Hematopoietic multipotent progenitor cell treated with erythropoietin and hydrocortisone succinate and interleukin-3 and kit ligand, for 15 days (in vitro differentiated cells): Measurements from ENCODE around the gene STAT5B.
"Not testable (repeated sequence)": the region's sequence is repeated elsewhere in the genome, so short reads cannot be mapped to it uniquely, and the experiment has no call there.

ENCODE experiments used
- DNase-seq: peaks from one replicate; pipeline ENCODE4 v3.0.0-alpha.2; 2015; ENCODE audit warnings: low spot score

Gene STAT5B

DNA sequence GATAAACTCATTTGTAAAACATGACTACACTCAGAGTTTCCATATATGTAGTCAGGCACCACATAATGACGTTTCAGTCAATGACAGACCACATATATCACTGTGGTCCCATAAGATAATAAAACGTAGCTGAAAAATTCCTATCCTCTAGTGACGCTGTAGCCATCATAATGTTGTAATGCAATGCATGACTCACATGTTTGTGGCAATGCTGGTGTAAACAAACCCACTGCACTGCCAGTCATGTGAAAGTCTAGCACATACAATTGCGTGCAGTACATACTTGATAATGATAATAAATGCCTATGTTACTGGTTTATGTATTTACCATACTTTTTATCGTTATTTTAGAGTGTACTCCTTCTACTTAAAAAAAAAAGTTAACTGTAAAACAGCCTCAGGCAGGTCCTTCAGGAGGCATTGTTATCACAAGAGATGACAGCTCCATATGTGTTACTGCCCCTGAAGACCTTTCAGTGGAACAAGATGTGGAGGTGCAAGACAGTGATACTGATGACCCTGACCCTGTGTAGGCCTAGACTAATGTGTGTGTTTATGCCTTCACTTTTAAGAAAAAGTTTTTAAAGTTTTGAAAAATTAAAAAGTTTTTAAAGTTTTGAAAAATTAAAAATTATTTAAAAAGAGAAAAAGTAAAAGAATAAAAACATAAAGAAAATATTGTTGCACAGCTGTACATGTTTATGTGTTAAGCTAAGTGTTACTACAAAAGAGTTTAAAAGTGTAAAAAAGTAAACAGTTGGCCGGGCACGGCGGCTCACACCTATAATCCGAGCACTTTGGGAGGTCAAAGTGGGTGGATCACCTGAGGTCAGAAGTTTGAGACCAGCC, 9.0 kb downstream of the STAT5B start:
- peak; percentile 92 for DNase-seq

DNA sequence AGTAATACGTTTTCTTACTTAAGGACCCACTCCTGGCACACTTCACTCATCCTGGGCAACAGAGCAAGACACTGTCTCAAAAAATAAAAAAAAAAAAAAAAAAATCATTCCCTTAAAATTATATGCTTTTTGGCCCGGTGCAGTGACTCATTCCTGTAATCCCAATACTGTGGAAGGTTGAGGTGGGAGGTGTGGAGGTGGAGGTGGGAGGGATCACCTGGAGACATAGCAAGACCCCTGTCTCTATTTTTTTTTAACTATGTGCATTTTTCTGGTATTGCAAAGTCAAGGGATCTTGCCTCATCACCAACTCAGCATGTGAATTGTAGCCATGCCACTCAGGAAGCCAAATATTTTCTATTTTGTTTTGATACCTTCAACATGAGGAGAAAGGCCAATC, 9.7 kb downstream of the STAT5B start:
- DNase-seq, result no peak

DNA sequence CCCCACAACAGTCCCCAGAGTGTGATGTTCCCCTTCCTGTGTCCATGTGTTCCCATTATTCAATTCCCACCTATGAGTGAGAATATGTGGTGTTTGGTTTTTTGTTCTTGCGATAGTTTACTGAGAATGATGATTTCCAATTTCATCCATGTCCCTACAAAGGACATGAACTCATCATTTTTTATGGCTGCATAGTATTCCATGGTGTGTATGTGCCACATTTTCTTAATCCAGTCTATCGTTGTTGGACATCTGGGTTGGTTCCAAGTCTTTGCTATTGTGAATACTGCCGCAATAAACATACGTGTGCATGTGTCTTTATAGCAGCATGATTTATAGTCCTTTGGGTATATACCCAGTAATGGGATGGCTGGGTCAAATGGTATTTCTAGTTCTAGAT, 11.8 kb downstream of the STAT5B start:
- not testable (repeated sequence) for DNase-seq

DNA sequence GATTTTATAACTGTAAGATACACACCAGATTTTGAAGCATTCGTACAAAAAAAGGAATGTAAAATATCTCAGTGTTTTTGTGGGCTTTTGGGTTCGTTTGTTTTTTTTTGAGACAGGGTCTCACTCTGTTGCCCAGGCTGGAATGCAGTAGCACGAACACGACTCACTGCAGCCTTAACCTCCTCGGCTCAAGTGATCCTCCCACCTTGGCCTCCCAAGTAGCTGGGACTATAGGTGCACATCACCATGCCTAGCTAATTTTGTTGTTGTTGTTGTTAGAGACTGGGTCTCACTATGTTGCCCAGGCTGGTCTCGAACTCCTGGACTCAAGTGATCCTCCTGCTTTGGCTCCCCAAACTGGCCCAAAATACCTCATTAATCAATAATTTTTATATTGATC, 15.9 kb downstream of the STAT5B start:
- no peak for DNase-seq

DNA sequence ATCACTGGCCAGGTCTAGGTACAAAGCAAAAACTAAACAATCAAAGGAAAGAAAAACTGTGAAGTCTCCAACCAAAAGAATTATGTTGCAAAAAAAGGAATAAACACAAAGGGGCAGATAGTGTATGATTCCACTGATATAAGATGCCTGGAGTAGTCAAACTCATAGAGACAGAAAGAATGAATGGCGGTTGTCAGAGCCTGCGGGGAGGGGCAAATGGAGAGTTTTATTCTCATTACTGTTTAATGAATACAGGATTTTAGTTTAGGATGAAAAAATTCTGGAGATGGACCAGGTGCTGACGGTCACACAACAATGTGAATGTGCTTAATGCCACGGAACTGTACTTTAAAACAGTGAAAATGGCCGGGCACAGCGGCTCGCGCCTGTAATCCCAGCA, 20.7 kb downstream of the STAT5B start:
- no peak for DNase-seq

DNA sequence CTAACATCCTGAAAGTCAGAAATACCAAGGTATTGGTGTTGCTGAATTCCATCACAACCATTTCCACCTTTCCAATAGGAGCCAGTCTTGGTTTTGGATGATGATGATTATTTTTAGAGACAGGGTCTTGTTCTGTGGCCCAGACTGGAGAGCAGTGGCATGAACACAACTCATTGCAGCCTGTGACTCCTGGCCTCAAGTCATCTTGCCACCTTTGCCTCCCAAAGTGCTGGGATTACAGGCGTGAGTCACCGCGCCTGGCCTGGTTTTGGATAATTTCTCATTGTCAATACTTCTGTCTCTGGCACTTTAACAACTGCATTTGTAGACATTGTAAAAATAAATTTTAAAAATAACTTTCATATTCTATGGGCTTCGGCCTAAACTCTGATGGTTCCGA, 22.6 kb downstream of the STAT5B start:
- DNase-seq, result no peak

DNA sequence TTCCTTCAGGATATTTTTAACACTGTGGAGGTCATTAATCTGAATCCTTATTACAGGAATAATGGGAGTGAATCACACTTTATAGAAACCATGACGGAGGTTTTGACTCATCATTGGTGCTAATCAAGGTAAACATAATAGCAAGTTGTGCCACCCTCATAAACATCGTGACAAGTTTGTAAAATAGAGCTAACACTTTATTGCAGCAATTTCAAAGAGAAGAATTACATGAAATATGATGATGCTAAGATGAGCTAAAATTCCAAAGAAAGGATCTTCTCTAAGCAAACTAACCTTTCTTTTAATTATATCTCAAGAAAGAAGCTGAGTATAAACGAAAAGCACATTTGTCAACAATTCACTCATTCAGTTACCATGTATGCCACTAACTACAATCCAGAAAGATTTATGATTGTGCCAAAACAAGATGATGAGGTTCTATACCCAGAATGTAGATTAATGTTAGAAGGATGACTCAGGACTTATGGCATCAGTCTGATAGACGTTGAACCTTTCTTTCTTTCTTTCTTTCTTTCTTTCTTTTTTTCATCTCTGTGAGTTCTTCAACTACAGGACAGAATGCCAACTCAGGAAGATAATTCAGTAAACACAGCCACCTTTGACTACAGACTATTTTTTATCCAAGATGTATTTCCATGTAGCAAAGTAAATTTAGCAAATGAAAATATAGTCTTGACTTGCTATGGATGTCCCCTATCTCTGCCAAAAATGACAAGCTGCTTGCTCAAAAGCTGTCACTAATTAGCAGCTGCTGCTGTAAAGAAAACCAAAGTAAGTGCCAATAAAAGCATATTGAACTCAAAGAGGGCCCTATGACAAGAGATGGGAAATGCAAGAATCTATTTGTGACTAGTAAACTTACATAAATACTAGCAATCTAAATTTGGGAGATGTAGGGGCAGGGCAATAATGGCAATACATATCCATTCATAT, 23.3 kb downstream of the STAT5B start:
- DNase-seq, result peak; percentile 30

DNA sequence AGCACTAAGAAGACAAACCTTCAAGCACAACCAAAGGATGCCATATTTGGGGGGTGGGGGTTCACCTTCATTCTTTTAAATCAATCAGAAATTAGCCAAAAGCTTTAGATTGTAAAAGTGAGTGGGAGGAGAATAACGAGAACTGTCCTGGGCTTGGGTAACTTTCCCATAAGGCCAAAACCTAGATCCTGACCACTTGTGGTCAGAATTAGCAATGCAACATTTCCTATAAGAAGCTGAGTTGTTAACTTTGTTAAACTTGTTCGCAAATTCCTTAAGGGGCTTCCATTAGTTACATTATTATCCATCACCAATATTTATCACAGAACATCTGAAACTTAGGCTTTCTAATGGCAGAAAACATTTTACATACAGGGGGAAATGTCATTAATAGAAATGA, 25.1 kb downstream of the STAT5B start:
- no peak for DNase-seq

DNA sequence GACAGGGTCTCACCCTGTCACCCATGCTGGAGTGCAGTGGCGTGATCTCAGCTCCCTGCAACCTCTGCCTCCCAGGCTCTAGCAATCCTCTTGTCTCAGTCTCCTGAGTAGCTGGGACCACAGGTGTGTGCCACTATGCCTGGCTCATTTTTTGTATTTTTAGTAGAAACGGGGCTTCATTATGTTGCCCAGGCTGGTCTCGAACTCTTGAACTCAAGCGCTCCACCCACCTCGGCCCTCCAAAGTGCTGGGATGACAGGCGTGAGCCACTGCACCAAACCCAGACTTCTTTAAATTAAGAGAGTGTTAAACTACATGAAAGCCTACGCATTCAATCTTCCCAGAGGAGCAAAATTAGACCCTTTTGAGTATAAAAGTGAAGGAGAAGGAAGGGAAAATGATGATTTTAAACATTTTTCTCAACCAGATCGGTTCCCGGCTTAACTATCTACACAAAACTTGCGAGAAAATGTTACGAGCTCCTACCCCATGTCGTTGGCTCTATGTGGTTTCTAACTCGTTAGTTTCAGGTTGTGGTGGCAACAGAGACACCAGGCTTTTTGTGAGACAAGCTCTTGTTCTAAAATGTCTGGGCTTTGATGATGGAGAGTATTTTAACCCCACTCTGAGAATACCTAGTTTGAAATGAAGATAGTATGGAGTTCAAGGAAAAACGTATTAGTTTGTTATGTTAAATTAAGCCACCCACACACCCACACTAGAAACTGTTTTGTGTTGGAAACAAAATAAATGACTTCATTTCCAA, 26.3 kb downstream of the STAT5B start:
- no peak for DNase-seq

DNA sequence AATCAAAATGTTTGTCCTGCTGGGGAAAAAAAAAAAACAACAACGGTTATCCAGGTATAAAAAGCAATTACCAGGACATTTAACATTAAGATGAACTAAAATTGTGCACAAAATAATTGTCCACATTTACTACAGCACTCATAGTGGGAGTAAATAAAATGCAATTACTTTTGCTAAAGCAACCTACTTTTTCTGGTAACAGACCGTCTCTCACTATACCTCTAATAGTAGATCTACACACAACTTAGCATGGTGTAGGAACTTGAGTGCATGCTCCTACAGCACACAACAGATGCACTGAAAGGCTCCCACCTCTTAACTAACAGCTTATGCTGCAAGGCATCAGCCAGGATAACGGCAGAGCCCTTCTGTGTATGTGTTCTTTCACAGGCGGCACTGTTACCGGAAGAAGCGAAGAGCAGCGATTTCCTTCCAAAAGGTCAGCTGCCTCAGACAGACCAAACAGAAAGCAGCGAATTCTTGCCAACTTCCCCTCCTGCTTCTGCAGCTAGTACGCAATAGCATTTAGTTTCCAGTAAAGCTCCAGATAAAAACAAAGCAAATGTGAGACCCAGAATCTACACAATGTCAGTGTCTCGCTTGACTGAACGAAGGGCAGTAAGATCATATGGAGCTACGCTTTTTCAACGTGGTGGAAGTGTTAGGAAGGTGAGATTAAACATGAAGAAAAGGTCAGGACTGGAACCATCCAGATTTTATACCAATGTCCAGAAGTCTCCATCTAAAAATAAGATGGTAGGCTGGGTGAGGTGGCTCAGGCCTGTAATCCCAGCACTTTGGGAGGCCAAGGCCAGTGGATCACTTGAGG, 27.6 kb downstream of the STAT5B start:
- DNase-seq, result peak; percentile 47

DNA sequence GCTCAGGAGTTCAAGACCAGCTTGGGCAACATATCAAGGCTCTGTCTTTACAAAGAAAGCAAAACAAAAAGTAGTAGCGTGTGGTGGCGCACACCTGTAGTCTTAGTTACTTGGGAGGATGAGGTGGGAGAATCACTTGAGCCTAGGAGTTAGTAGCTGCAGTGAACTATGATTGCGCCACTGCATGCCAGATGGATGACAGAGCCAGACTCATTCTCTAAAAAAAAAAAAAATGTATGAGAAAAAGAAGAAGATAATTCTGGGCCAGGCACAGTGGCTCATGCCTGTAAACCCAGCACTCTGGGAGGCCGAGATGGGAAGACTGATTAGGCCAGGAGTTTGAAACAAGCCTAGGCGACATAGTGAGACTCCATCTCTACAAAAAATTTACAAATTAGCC, 28.5 kb downstream of the STAT5B start:
- DNase-seq, result no peak

DNA sequence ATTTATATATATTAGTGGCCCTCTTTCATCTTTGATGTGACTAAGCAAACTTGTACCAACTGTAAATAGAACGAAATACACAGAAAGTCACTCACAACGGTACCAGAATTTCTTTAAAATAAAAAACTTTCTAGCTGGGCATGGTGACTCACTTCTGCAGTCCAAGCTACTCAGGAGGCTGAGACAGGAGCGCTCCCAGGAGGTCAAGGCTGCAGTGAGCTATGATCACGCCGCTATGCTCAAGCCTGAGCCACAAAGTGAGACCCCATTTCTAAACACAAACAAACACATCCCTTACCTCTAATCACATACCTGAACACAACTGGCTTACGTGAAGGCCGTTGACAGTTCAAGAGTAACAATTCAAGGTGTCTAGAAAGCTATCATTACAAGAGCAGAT, 29.7 kb downstream of the STAT5B start:
- DNase-seq, result no peak

DNA sequence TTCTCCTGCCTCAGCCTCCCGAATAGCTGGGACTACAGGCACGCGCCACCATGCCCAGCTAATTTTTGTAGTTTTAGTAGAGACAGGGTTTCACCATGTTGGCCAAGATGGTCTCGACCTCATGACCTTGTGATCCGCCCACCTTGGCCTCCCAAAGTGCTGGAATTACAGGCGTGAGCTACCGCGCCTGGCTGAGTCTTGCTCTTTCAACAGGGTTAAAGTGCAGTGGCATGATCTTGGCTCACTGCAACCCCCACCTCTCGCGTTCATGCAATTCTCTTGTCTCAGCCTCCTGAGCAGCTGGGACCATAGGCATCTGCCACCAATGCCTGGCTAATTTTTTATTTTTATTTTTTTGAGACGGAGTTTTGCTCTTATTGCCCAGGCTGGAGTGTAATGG, 31.0 kb downstream of the STAT5B start:
- DNase-seq, result not testable (repeated sequence)

DNA sequence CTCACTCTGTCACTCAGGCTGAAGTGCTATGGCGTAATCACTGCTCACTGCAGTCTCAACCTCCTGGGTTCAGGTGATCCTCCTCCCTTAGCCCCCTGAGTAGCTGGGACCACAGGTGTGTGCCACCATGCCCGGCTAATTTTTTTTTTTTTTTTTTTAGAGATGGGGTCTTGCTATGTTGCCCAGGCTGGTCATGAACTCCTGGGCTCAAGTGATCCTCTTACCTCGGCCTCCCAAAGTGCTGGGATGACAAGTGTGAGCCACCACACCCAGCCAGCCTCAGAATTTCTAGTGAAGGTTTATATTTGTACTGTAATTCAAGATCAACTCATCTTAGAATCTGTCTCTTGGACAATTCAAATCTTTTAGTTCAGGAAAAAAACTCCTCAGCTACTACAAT, 32.1 kb downstream of the STAT5B start:
- DNase-seq, result not testable (repeated sequence)

DNA sequence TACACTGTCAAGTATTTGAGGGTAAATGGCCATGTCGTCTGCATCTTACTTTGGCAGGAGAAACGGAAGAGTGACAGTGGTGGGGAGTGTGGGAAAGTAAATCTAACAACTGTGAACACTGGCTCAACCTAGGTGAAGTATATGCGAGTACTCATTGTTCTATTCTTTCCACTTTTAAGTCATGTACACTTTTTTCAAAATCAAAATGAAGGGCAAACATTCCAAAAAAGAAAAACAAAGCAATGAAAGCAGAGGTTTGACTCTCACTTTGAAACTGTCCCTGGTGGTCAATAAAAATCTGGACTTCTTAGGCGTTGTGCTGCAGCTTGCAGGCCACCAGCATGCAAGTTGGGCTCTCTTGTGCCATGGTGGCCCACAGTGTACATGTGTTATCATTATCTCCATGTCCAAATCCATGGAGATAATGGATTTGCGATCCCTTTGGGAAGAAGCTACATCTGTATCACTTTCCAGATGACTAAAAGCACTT, 32.7 kb downstream of the STAT5B start:
- DNase-seq, result no peak

DNA sequence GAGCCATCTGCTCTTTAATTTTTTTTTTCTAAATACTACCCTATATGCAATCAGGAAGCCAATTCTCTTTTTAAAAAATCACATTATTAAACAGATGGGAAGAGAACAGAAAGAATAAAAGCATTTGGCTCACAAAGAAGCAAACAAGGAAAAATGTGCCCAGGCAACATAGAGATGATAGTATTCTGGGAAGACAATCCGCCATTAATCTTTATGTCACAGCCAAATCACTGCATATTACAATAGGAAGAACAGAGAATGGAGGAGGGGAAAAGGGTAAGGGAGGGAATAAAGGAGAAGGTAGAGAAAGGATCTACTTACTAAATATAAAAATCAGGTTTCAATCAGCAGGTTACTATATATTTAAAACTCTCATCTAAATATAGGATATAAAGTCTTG, 34.3 kb downstream of the STAT5B start:
- no peak for DNase-seq

DNA sequence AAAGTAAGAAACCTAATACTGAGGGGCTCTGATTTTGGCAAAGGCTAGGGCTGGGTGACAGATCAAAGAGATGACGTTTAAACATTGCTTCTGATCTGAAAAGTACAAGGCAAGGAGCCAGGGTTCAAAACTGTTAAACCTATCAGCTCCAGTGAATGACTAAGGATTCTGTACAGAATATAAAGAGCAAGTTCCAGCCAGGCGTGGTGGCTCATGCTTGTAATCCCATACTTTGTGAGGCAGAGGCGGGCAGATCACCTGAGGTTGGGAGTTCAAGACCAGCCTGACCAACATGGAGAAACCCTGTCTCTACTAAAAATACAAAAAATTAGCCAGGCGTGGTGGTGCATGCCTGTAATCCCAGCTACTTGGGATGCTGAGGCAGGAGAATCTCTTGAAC, 35.3 kb downstream of the STAT5B start:
- not testable (repeated sequence) for DNase-seq

DNA sequence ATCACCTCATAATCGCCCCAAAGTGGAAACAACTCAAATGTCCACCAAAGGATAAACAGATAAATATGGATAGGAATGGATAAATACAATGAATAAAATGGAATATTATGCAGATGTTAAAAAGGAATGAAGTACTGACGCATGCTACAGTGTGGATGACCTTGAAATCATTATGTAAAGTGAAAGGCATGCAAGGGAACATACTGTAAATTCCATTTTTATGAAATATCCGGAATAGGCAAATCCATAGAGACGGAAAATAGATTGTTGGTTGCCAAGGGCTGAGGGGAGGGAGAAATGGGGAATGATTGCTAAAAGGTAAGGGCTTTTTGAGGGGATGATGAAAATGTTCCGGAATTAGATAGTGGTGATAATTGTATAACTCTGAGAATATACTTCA, 36.0 kb downstream of the STAT5B start:
- DNase-seq, result no peak

DNA sequence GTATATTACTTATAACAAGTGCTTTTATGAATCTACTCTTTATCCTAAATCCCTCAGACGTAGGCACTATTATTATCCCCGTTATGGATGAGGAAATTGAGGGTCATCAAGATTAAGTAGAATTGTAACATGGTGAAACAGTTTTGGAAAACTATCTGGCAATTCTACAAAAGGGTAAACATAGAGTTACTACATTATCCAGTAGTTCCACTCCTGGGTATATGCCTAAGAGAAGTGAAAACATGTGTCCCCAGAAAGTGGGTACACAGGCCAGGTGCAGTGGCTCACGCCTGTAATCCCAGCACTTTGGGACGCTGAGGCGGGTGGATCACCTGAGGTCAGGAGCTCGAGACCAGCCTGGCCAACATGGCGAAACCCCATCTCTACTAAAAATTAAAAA, 36.6 kb downstream of the STAT5B start:
- not testable (repeated sequence) for DNase-seq

DNA sequence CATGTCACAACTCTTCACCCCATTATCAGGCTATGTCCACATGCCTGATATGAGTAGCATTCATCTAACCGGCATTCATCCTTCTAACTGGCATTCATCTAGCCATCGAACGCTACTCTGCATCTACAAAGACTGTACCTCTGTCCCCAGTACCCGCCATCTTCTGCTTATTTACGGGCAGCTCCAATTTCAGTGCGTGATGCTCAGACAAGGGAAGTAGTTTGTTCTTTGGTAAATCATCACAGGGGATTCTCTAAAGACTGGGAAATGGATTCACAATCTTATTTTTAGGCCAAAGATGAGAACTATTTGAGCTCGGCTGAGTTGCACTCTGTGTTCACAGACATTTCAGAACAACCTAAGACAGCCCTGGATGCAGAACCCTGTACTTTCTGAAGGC, 39.4 kb downstream of the STAT5B start:
- DNase-seq, result no peak

DNA sequence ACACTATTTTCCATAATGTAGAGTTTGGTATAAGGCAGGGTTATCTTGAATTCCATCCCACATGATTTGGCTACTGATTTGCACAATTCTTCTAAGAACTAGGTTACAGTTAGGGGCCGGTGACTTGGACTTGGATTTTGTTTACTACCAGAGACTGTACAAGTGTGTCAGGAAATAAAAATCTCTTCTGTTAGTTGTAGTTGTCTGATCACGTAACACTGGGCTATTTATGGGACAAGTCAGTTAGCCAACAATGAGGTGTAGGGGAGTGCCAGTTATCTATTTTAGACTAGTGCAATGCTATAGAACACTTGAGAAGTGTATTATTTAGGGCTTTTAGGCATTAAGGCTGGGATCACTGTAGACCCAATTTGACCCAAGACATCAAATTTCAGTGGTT, 42.2 kb downstream of the STAT5B start:
- DNase-seq, result no peak
